Measurements from ENCODE around the gene SLC38A2.

SLC38A2 gene

GRCh38 chr12:46391630-46392029 is 19.1 kb upstream of the SLC38A2 start:
- no peak for DNase-seq

- DNase-seq = no peak
These were observed 18.3 kb upstream of the SLC38A2 start for GRCh38 chr12:46390881-46391280.

GRCh38 chr12:46390304-46390703 is 17.7 kb upstream of the SLC38A2 start:
- no peak for DNase-seq

- DNase-seq = no peak
These were observed 16.6 kb upstream of the SLC38A2 start for GRCh38 chr12:46389031-46389616.

GRCh38 chr12:46388427-46389021 is 16.0 kb upstream of the SLC38A2 start:
- no peak for DNase-seq

- DNase-seq = no peak
These were observed 15.1 kb upstream of the SLC38A2 start for GRCh38 chr12:46387670-46388069.

- DNase-seq = no peak
These were observed 14.5 kb upstream of the SLC38A2 start for GRCh38 chr12:46386877-46387629.

- no peak for DNase-seq
These were observed 13.8 kb upstream of the SLC38A2 start for GRCh38 chr12:46386360-46386867.

- no peak for DNase-seq
These were observed 12.9 kb upstream of the SLC38A2 start for GRCh38 chr12:46385438-46385837.

GRCh38 chr12:46384451-46385309 is 12.1 kb upstream of the SLC38A2 start:
- DNase-seq = no peak

- DNase-seq = peak; percentile 60
These were observed 11.3 kb upstream of the SLC38A2 start for GRCh38 chr12:46383654-46384450.

- DNase-seq = peak; percentile 95
These were observed 10.5 kb upstream of the SLC38A2 start for GRCh38 chr12:46382964-46383653.

- no peak for DNase-seq
These were observed 9.9 kb upstream of the SLC38A2 start for GRCh38 chr12:46382408-46382963.

GRCh38 chr12:46380881-46381280 is 8.3 kb upstream of the SLC38A2 start:
- DNase-seq = no peak

GRCh38 chr12:46380022-46380796 is 7.6 kb upstream of the SLC38A2 start:
- no peak for DNase-seq

GRCh38 chr12:46379352-46379751 is 6.8 kb upstream of the SLC38A2 start:
- no peak for DNase-seq

- DNase-seq = no peak
These were observed 6.0 kb upstream of the SLC38A2 start for GRCh38 chr12:46378530-46378929.

- DNase-seq = no peak
These were observed 5.1 kb upstream of the SLC38A2 start for GRCh38 chr12:46377678-46378077.

- no peak for DNase-seq
These were observed 4.0 kb upstream of the SLC38A2 start for GRCh38 chr12:46376579-46376978.

GRCh38 chr12:46374711-46375110 is 2.1 kb upstream of the SLC38A2 start:
- DNase-seq = no peak

Data from NCI-H1105 treated with DMSO at 0.1 percent for 48 hours (cell line).